Measurements from ENCODE around the gene LAMA2.

Gene LAMA2

DNA sequence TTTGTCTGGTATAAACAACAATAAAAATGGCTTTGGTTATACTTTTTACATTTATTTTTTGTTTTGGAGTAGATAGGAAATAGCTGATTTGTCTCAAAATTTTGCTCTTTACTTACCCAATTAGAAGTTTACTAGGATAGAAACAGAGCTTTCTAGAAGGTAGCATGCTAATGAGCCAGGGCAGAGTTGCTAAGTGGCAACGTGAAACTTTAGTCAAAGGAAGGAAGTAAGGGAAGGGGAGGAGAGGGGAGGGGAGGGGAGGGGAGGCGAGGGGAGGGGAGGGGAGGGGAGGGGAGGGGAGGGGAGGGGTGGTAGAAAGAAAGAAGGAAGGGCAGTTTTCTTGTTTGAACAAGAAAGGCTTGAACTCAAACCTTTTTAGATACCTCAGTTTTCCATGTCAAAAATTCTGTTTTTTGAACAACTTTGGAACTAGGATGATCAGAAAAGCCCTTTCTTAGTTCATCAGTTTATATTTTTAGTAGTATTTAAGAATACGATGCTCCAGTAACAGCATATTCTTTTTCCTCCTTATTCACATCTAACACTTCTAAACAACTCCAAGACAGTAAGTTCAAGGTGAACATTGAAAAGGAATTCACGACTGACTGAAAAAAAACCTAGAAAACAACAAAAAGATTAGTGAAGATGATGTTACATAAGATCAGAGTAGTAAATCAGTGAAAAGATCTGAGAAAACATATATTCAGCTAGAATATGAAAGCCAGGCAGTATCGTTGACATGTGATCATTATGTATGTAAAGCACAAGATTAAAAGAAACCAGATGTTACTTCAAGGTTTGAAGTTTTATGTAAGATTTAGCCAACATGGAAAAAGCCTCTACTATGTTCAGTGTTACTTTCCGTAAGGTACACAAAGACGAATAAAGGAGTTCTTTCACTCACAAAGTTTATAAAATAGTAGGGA lies 563.6 kb downstream of the LAMA2 start:
- no peak for DNase-seq (ENCODE audit: low read depth)

DNA sequence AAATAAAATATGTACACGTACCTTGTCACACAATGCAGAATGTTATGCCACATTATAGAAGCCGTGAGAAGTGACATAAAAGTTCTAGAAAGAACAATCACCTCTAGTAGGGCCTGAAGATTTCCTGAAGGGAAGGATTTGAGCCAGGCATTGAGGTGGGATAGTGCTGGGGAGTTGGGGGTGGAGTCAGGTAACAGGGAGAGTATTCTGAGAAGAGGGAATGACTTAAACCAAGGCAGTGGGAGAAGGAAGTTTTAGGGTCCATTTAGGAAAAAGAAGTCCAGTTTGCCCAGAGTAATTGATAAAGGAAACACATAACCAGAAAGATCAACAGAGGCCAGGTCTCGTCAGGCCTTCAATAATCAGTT lies 564.2 kb downstream of the LAMA2 start:
- no peak for DNase-seq (ENCODE audit: low read depth)

DNA sequence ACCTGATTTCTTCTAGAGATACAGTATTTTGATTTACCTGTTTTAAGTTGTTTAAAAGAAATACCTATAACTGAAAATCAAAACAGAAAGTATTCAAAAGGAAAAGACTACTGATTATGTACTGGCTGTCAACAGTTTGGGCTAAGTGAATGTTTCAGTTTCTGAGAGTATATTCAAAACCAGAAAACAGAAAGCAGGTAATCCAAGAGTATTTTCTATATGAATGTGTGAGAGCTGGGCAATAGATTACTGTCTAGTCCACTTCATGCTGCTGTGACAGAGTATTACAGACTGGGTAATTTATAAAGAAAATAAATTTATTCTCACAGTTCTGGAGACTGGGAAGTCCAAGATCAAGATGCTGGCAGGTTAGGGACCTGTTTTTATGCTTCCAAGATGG lies 566.0 kb downstream of the LAMA2 start:
- no peak for DNase-seq (ENCODE audit: low read depth)

DNA sequence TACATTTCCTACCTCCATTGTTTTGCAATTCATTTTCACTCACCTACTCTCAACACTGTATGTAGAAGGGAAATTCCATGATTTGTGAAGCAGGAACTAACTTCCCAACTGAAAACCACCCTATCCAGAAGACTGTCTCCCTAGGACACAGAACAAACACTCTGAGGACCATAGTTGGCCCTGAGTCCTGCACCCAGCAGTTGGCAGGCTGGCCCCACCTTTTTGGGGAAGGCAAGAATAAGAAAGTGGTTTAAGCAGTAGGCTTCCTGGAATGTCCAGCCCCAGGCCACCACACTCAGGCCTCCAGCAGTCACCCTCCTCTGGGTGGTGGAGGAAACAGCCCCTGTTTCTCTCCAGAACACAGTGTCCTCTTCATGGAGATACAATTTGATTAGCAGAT lies 568.2 kb downstream of the LAMA2 start:
- DNase-seq (ENCODE audit: low read depth): no peak

DNA sequence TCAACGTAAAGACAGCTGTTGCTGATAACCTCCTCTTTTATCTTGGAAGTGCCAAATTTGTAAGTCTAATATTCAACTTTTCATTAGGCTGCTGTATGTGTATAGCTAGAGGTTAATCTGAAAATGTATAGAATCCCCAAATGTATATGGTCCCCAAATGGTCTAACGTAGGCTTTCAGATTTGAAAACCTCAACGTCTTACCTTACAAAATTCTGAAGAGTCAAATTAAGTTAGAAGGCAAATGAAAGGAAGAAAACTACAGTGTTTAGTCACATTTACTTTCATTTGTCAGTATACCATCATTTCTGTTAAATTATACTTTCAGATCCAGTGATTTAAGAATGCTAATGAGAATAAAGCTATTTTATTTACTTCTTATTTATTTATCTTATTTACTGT lies 570.1 kb downstream of the LAMA2 start:
- no peak for DNase-seq (ENCODE audit: low read depth)

DNA sequence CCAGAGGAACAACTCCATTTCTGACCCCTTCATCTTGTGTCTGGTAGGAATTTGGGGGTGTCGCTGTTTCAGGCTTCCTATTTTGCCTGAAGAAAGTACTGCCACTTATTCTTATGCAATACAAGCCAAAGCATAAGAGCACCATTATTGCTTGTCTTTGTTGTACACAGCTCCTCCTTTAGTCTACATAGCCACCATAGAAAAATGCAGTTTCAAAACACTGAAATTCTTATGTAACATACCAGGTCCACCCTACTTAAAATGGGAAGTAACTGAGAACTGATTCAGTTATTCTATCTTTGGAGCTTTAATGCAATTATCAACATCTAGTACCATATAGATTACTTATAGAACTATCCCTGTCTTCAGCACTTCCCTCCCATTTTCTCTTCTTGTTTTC lies 571.5 kb downstream of the LAMA2 start:
- no peak for DNase-seq (ENCODE audit: low read depth)

DNA sequence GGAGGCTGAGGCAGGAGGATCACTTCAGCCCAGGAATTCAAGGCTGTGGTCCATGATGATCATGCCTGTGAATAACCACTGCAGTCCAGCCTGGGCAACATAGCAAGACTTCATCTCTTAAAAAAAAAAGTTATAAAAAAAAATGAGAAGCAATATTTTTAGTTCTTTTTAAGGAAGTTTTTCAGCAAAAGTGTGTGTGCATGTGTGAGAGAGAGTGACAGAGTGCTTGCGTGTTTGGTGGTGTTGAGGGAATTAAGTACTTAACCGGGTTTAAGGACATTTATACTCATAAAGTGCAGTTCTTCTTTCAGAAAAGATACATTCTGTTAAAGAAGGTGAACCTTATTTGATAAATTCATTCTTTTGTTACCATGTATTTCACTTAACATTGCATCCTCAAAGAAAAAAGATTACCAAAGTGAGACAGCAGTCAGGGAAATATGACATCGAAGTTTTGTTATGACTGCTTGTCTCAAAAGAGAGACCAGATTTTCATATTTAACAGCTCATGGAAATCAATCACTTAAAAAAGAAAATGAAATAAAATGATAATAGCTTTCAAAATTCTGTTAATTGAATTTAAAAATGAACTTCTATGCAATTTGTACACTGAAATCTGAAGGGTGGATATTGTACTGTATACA lies 572.3 kb downstream of the LAMA2 start:
- DNase-seq (ENCODE audit: low read depth): no peak

DNA sequence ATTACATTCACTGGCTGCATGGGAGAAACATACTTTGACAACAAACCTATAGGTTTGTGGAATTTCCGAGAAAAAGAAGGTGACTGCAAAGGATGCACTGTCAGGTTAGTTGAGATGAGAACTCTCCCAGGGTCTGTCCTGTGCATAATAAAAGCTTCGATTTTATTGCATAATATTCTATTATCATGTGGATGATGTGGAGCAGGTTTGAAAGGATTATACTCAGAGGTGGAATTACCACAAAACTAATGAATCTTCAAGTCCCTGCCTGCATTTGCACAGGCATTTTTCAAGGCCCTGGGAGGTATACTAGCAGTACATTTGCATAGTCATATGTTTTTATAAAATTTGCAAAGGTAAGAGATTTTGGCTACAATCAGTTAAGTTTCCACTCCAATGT lies 577.3 kb downstream of the LAMA2 start:
- DNase-seq (ENCODE audit: low read depth): no peak

DNA sequence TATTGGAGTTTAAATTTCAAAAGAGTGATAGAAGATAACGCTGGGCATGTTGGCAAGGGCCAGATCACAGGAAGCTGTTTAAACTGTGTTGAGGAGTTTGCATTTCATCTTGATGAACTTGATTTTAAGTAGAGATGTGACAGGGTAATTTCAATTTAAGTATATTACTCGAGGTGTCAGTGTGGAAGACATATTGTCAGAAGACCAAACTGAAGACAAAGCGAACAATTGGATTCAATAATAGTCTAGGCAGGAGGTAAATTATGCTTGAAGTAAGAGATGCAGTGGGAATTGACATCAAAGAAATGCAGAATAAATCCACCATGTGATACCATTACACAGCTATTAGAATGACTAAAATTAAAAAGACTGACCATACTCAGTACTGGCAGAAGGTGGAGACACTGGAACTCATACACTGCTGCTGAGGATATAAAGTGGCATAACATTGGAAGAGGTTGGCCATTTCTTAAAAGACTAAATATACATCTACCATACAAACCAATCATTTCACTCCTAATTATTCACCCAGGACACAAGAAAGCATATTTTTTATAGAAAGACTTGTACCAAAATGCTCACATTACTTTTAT lies 586.2 kb downstream of the LAMA2 start:
- DNase-seq (ENCODE audit: low read depth): no peak

DNA sequence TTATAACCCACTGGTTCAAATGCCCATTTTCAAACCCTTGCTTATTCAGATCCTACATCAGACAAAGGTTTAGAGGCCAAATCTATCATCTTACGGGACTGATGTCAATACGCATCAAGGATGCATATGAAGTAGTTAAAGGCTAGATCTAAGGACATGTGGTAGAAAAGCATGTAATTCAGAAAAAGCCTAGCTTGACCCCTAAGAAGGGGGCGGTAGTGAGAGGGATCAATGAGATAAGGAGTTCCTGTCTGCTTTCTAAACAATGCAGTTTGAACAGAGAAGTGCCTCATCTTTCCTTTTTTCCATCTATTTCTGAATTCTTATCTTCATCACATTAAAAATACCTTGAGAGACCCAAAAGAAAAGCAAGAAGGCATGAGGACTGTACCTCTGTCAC lies 589.3 kb downstream of the LAMA2 start:
- no peak for DNase-seq (ENCODE audit: low read depth)

DNA sequence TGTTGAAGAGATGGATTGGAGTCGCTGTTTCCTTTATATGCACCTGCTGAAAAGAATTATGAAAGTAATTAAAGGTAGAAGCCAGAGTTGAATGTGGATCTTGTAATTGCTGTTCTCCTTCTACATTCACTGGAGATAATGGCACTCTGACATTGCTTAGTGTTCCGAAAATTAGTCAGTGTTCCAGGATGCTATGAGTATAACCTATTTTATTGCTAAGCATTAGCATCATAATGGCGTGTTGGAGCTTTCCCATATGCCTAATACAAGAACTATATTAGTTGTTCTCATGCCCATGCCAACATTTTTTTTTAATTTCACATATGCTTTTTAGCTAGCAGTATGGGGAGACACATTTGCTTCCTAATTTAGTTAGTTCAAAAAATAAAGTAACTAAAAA lies 590.6 kb downstream of the LAMA2 start:
- DNase-seq (ENCODE audit: low read depth): no peak

DNA sequence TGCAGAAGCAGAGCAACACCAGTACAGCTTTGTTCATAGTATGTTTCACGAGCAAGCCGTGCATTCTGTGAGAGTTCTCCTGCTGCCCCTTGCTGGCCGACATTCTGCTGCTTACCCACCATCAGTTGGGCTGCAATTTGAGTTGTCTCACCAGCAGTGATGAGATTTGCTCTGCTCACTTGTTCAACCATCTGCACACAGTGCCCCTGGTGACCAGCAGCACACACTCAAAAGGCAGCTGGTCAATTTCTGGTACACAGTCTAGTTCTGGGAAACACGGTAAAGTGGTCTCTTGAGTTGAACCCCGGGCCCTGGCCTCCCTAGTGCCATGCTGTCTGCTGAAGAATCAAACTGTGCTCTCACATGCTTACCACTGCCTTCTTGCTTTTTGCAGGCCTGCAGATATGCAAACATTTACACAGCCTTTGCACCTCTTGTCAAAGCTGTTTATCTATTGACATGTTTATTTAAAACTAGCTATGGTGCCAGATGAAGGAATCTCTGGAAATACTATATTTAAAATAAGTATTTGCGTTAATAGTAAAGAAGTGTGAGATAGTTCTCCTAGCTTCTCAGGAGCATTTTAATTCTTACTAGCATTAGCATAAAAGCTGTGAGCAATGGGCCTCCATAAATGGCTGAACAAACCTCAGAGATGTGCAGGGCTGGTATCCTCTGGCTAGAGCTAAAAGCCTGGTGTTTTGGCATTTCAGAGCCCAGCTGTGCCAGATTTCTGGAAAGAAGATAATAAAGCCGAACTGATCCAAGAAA lies 592.7 kb downstream of the LAMA2 start:
- no peak for DNase-seq (ENCODE audit: low read depth)

DNA sequence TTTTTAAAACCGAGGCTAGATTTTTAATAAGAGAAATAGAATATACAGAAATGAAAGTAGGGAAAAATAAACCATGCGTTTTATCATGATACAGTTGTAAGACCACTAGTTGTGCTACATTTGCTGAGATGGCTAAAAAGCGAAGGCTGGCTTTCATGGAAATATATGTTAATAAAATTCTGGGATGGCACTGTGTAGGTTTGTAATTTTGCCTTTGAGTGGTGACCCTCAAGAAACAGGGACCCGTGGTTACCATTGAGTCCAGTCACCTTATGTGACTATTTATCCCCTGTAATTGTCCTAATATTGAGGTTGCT lies 593.3 kb downstream of the LAMA2 start:
- DNase-seq (ENCODE audit: low read depth): no peak

DNA sequence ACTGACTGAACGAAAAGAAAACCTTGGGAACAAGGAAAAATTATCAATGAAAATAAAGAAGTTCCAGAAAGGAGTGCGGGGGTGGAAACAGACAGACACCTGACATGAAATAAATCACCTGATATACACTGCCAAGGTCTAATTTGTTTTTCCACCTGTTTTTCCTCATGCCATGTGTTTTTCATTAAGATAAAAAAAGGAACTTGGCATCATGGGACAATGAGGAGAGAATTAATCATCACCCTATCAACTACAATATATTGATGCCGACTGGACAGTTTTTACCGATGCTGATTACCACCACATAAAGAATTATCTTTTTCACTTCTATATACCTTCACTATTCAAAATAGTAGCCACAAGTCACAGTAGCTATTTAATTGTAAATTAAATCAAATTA lies 593.9 kb downstream of the LAMA2 start:
- DNase-seq (ENCODE audit: low read depth): no peak

DNA sequence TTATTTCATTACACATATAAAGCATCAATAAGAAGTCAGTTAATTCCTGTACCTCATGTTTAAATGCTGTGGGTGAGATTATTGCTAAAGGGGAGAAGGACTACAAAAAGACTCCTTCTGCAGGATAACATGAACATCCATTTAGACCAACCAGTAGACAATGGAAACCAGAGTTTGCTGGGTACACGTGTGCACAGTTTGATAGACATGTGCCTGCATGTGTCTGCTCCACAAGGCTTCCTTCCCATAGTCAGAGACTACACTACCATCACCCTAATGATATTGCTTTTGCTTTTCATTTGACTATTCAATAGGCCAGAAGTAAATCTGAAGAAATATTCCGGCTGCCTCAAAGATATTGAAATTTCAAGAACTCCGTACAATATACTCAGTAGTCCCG lies 595.4 kb downstream of the LAMA2 start:
- DNase-seq (ENCODE audit: low read depth): no peak

DNA sequence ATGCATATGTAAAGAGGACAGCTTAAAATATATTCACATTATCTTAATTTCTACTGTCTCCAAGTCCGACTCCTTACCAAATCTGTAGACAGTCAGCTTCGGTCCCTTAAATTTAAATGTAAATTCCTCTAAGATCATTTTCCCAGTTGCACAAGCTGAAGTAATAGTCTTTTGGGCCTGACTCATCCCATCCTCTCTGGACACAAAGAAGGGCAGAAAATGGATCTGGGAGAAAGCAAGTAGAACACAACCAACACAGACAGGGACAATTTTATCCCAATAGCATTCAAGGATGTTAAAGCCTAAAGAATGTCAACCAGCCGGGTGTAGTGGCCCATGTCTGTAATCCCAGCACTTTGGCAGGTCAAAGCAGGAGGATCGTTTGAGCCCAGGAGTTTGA lies 598.8 kb downstream of the LAMA2 start:
- DNase-seq (ENCODE audit: low read depth): no peak

DNA sequence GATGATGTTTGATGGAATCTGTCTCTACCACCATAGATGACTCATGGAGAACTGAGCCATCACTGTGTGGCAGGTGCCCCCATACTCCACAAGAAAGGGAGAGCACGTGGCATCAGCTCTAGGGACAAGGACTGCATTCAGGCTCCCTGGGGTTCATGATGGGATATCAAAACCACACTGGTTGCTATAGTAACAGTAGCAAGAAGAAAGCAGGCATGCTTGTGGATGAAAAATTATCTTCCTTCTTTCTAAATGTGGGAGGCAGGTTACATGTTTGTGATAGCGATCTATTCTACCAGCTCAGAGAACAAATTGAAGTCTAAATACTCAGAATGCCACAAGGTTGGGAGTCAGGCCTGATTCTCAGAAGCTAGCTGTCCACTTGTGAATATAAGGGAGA lies 602.8 kb downstream of the LAMA2 start:
- no peak for DNase-seq (ENCODE audit: low read depth)

DNA sequence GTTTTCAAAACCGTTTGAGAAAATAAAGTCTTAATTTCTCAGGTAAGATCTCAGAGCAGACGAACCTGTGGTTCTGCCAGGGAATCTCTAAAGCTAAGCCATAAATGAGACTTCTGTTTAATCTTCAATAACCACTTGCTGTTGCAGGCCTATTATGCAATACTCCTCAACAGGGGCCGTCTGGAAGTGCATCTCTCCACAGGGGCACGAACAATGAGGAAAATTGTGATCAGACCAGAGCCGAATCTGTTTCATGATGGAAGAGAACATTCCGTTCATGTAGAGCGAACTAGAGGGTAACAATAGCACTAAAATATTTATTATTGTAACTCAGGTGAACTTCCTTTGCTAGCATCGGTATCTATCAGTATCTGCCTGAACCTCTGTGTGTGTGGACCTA lies 603.4 kb downstream of the LAMA2 start:
- no peak for DNase-seq (ENCODE audit: low read depth)

DNA sequence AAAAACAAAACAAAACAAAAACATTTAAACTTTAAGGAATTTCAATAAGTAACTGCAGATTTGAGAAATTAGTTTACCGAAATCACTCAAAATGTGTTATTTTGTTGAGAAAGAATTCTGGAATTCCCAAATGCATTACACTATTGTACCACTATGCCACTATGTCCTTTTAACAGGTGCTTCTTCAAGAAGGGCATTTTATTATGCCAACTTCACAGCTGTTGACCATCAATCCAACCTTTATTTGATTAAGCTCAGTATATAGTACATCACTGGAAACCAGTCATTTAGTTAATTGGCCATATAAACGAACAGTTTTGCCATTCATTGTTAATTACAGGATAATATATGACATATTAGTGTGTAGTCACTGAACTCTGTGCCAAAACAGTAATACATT lies 605.4 kb downstream of the LAMA2 start:
- no peak for DNase-seq (ENCODE audit: low read depth)

DNA sequence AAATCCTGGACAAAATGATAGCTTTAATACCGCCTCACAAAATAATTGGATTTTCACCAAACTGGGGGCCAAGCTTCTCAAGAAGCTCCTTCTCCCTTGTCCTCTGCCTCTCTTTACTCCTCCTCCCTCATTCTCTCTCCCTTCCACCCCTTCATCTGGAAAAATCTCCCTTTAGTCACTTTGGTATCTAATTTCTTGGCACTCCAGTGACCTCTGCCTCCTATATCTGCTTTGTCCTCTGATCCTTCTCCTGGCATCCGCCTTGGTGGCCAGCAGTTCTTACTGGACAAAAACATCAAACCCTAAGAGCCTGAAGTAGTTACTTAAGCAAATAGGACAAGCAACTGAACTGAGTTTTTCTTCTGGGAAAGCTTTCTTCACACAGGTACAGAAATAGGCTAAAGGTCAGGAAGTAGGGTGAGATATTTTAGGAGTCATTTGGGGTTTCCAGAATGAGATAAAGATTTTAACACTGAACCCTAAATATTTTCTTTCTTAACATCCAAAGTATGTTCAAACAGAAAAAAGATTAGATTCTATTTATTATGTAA lies 606.4 kb downstream of the LAMA2 start:
- no peak for DNase-seq (ENCODE audit: low read depth)

DNA sequence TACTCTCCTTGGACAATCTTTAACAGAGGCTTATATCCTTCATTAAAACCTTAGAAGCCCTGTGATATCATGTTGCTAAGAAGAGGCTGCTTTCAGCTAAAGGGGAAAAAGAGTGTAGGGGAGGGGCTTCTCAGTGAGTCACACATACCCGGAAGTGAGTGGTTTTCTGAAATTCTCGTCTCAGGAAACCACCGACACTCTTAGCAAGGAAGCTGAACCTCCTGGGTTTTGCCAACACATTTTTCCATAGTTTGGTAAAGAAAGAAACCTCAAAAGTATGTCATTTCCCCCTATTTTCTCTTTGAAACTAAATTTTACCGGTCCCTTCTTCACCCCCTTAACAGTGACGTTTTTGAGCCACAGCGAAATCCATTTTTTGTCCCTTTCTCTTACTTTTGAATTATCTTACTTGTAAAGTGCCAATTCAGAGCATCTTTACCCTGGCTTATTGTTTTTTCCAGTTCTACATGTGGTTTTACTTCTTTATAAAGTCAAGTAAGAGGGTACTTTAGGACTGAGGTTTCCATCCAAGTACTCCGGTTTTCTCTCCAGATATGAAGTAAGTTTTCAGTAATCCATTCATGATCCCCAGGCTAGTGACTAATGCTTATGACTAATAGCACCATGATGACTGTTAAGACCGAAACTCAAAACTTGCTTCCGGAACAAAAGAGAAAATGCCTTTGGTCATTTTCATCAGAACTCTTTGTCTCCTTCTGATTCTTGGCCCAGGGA lies 607.8 kb downstream of the LAMA2 start:
- DNase-seq (ENCODE audit: low read depth): peak; percentile 96

DNA sequence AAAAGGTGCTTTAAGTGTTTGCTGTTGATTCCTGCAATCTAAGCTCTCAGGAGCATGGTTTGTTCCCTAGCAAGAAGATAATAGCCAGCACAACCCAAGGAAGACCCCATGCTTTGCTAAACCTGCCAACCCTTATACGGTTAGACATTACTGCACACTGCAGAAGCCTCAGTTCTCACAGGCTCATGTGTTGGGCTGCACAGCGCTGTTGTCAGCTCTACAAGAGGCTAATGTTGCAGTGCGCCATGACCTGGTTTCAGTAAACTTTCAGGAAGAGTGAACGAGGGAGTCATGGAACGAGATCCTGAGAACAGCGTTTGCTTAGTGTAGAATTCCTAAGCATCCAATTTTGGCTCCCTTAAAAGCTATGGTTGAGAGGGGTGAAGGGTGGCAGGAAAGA lies 608.5 kb downstream of the LAMA2 start:
- DNase-seq (ENCODE audit: low read depth): no peak

Measured in HS-5 (cell line).